ENCODE measurements around the gene NCAM1.

NCAM1 gene

DNA sequence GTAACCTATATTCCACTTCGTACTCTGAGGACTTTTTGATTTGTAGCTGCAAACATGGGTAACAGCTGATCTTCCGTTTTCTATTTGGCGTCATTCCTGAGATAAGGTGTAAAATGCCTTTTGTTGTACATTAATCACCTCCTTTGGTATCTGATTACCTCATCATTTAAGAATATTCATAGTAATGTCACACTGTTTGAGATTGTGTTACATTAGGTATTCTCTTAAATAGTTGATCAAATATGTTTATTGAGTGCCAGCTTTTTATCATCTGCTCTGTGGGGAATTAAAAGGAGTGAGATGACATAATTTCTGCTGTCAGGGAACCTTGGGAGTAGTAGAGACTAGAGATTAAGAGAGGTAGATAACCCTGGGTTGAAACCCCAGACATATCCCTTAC lies 5.9 kb downstream of the NCAM1 start:
- no peak overlapping the region for H2BK15ac ChIP-seq (ENCODE audit: low read depth, poor library complexity, severe bottlenecking)
- no peaks in the 10 kb centered on the region for H3K79me1 ChIP-seq (replicated peaks; ENCODE audit: low read length, poor library complexity, severe bottlenecking)
- H3K4me1 ChIP-seq (ENCODE audit: control insufficient read depth, insufficient read depth, low read depth, low read length): peaks cover 14% of the 10 kb centered on the region
- H3K36me3 ChIP-seq (ENCODE audit: control insufficient read depth in 1 of 2, insufficient read depth in 2 of 2, low read depth in 1 of 2, low read length in 2 of 2): no peaks in the 10 kb centered on the region
- H3K27ac ChIP-seq (ENCODE audit: low read length, poor library complexity, severe bottlenecking): no peak overlapping the region
- peaks cover 22 to 68% of the 10 kb centered on the region in 2 experiments for H3K27me3 ChIP-seq (ENCODE audit: control insufficient read depth in 1 of 2, insufficient read depth in 1 of 2, low read length in 2 of 2)
- H2BK12ac ChIP-seq (ENCODE audit: low read length in 2 of 2): no peak overlapping the region
- no peak overlapping the region for H3K4ac ChIP-seq (ENCODE audit: low read depth in 1 of 2, low read length in 2 of 2)
- H2AK5ac ChIP-seq (ENCODE audit: low read length, severe bottlenecking): no peak overlapping the region
- no peak for DNase-seq
- no peak overlapping the region for H4K91ac ChIP-seq (ENCODE audit: low read length)
- no peak overlapping the region for H4K8ac ChIP-seq (ENCODE audit: low read length)
- H3K4me2 ChIP-seq (ENCODE audit: low read length, poor library complexity, severe bottlenecking): no peak overlapping the region
- no peak overlapping the region for H3K23ac ChIP-seq (ENCODE audit: low read length in 2 of 2)
- no peak overlapping the region for H3K9ac ChIP-seq (ENCODE audit: low read length)
- H3K18ac ChIP-seq (ENCODE audit: low read depth in 1 of 2, low read length in 2 of 2): no peak overlapping the region
- H3K14ac ChIP-seq (ENCODE audit: low read length in 2 of 2): no peak overlapping the region
- H2AFZ ChIP-seq (ENCODE audit: low read depth, low read length): no peak overlapping the region
- no peak overlapping the region for H2BK5ac ChIP-seq (ENCODE audit: low read depth, low read length, poor library complexity, severe bottlenecking)
- no peak overlapping the region for H2BK120ac ChIP-seq (ENCODE audit: low read depth, low read length)
- WGBS: 60% methylated on average over 1 of the region's 3 CpGs
- H3K4me3 ChIP-seq (ENCODE audit: insufficient read depth in 1 of 2, low read depth in 1 of 2, low read length in 2 of 2): no peak overlapping the region
- H3K9me3 ChIP-seq (ENCODE audit: control insufficient read depth, low read length): no peaks in the 10 kb centered on the region

DNA sequence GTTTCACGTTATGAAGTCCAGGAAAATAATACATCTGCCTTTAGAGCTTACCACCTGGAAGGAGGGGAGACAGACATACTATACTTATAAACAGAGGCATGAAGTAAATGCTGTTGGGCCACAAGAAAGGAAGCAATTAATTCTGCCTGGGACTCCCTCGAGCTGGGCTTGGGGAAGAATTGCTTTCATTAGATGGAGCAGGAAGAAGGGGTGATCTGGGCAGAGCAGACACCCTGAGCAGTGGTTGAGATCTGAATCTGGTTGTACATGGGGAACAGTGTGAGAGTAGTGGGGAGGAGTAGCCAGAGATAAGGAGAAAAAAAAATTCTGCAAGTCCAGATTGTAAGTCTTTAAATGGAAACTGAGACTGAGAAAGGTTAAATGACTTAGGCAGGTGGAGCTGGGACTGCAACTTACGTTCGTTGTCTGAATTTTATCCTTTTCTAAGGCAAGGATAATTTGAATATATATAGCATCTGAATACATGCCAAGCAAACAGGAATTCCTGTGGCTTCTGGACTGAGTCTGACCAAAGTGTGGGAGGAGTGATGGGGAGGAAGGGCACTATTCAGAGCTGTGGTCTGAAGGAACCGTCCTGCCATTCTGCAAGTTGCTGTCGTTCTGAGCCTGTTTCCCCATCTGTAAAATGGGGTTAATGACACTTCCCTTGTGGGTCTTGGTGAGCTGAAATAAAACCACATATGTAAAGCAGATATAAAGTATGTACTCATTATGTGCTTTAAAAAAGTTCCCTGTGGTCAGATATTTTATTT lies 7.9 kb downstream of the NCAM1 start:
- Histone ChIP-seq H3K18ac (ENCODE audit: low read depth in 1 of 2, low read length in 2 of 2) (no peak overlapping the region), H2BK12ac (ENCODE audit: low read length in 2 of 2) (no peak overlapping the region), H4K91ac (ENCODE audit: low read length) (no peak overlapping the region), H2AFZ (ENCODE audit: low read depth, low read length) (no peak overlapping the region), H3K4me2 (ENCODE audit: low read length, poor library complexity, severe bottlenecking) (no peak overlapping the region), H2AK5ac (ENCODE audit: low read length, severe bottlenecking) (no peak overlapping the region), H3K27ac (ENCODE audit: low read length, poor library complexity, severe bottlenecking) (no peak overlapping the region), H2BK120ac (ENCODE audit: low read depth, low read length) (no peak overlapping the region), H2BK5ac (ENCODE audit: low read depth, low read length, poor library complexity, severe bottlenecking) (no peak overlapping the region), H3K27me3 (ENCODE audit: control insufficient read depth in 1 of 2, insufficient read depth in 1 of 2, low read length in 2 of 2) (peaks cover 5 to 52% of the 10 kb centered on the region in 2 experiments), H2BK15ac (ENCODE audit: low read depth, poor library complexity, severe bottlenecking) (no peak overlapping the region), H3K14ac (ENCODE audit: low read length in 2 of 2) (no peak overlapping the region), H3K79me1 (replicated peaks; ENCODE audit: low read length, poor library complexity, severe bottlenecking) (no peaks in the 10 kb centered on the region), H3K4me3 (ENCODE audit: insufficient read depth in 1 of 2, low read depth in 1 of 2, low read length in 2 of 2) (no peak overlapping the region), H3K9ac (ENCODE audit: low read length) (no peak overlapping the region), H4K8ac (ENCODE audit: low read length) (no peak overlapping the region), H3K36me3 (ENCODE audit: control insufficient read depth in 1 of 2, insufficient read depth in 2 of 2, low read depth in 1 of 2, low read length in 2 of 2) (no peaks in the 10 kb centered on the region), H3K23ac (ENCODE audit: low read length in 2 of 2) (no peak overlapping the region), H3K4ac (ENCODE audit: low read depth in 1 of 2, low read length in 2 of 2) (peak overlapping the region in 1 of 2 experiments; percentile 2), H3K9me3 (ENCODE audit: control insufficient read depth, low read length) (no peaks in the 10 kb centered on the region), H3K4me1 (ENCODE audit: control insufficient read depth, insufficient read depth, low read depth, low read length) (no peaks in the 10 kb centered on the region)
- 44% methylated on average over 3 of the region's 6 CpGs for WGBS
- DNase-seq: peak; percentile 47

DNA sequence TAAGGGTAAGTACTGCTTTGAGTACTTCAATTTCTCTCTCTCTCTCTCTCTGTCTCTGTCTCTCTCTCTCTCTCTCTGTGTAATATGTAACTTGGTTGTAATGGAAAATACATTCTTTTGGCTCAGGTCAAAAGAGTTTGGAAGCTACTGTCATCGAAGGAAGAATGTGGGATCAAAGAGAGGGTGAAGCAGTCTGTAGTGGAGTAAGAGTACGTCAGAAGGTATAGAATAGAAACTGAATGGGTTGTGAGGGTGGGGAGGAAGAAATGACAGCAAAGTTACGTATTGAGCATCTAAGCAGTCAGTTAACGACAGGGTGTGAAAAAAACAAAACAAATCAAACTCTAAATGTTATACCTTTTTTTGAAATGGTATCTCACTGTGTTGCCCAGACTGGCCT lies 10.0 kb downstream of the NCAM1 start:
- Histone ChIP-seq H3K4me3 (ENCODE audit: insufficient read depth in 1 of 2, low read depth in 1 of 2, low read length in 2 of 2) (no peak overlapping the region), H2BK120ac (ENCODE audit: low read depth, low read length) (no peak overlapping the region), H3K9me3 (ENCODE audit: control insufficient read depth, low read length) (no peaks in the 10 kb centered on the region), H3K9ac (ENCODE audit: low read length) (no peak overlapping the region), H2BK12ac (ENCODE audit: low read length in 2 of 2) (no peak overlapping the region), H4K91ac (ENCODE audit: low read length) (no peak overlapping the region), H2BK5ac (ENCODE audit: low read depth, low read length, poor library complexity, severe bottlenecking) (no peak overlapping the region), H4K8ac (ENCODE audit: low read length) (no peak overlapping the region), H2AFZ (ENCODE audit: low read depth, low read length) (no peak overlapping the region), H3K4ac (ENCODE audit: low read depth in 1 of 2, low read length in 2 of 2) (no peak overlapping the region), H3K79me1 (replicated peaks; ENCODE audit: low read length, poor library complexity, severe bottlenecking) (no peaks in the 10 kb centered on the region), H2AK5ac (ENCODE audit: low read length, severe bottlenecking) (no peak overlapping the region), H3K14ac (ENCODE audit: low read length in 2 of 2) (no peak overlapping the region), H3K23ac (ENCODE audit: low read length in 2 of 2) (no peak overlapping the region), H3K36me3 (ENCODE audit: control insufficient read depth in 1 of 2, insufficient read depth in 2 of 2, low read depth in 1 of 2, low read length in 2 of 2) (no peaks in the 10 kb centered on the region), H2BK15ac (ENCODE audit: low read depth, poor library complexity, severe bottlenecking) (no peak overlapping the region), H3K4me1 (ENCODE audit: control insufficient read depth, insufficient read depth, low read depth, low read length) (no peaks in the 10 kb centered on the region), H3K27me3 (ENCODE audit: control insufficient read depth in 1 of 2, insufficient read depth in 1 of 2, low read length in 2 of 2) (peaks cover 0 to 46% of the 10 kb centered on the region in 2 experiments), H3K18ac (ENCODE audit: low read depth in 1 of 2, low read length in 2 of 2) (no peak overlapping the region), H3K27ac (ENCODE audit: low read length, poor library complexity, severe bottlenecking) (no peak overlapping the region), H3K4me2 (ENCODE audit: low read length, poor library complexity, severe bottlenecking) (no peak overlapping the region)
- 89% methylated on average over 3 of the region's 4 CpGs for WGBS
- no peak for DNase-seq

DNA sequence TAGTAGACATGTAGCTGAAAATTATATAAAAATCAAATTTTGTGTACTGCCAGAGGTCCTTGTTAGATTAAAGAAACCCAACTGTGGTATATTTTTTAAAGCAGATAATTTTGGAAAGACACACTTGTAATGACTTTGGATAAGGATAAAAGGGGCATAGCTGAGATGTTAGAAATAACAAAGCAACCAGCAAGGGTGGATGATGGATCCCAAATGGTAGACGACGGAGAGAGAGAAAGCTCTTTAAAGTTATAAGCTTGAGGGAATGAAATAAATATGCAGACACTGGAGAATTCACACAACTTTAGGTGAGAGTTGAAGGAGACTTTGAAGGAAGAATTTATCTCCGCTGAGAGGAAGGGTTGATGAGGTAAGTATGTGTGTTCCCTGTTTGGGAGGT lies 10.6 kb downstream of the NCAM1 start:
- Histone ChIP-seq H3K27ac (ENCODE audit: low read length, poor library complexity, severe bottlenecking) (no peak overlapping the region), H2BK120ac (ENCODE audit: low read depth, low read length) (no peak overlapping the region), H2BK12ac (ENCODE audit: low read length in 2 of 2) (no peak overlapping the region), H3K9me3 (ENCODE audit: control insufficient read depth, low read length) (no peaks in the 10 kb centered on the region), H3K4me3 (ENCODE audit: insufficient read depth in 1 of 2, low read depth in 1 of 2, low read length in 2 of 2) (no peak overlapping the region), H3K9ac (ENCODE audit: low read length) (no peak overlapping the region), H2AFZ (ENCODE audit: low read depth, low read length) (no peak overlapping the region), H3K14ac (ENCODE audit: low read length in 2 of 2) (no peak overlapping the region), H2BK15ac (ENCODE audit: low read depth, poor library complexity, severe bottlenecking) (no peak overlapping the region), H3K27me3 (ENCODE audit: control insufficient read depth in 1 of 2, insufficient read depth in 1 of 2, low read length in 2 of 2) (peaks cover 0 to 41% of the 10 kb centered on the region in 2 experiments), H4K91ac (ENCODE audit: low read length) (no peak overlapping the region), H2BK5ac (ENCODE audit: low read depth, low read length, poor library complexity, severe bottlenecking) (no peak overlapping the region), H3K79me1 (replicated peaks; ENCODE audit: low read length, poor library complexity, severe bottlenecking) (no peaks in the 10 kb centered on the region), H3K18ac (ENCODE audit: low read depth in 1 of 2, low read length in 2 of 2) (no peak overlapping the region), H3K4me1 (ENCODE audit: control insufficient read depth, insufficient read depth, low read depth, low read length) (no peaks in the 10 kb centered on the region), H3K36me3 (ENCODE audit: control insufficient read depth in 1 of 2, insufficient read depth in 2 of 2, low read depth in 1 of 2, low read length in 2 of 2) (no peaks in the 10 kb centered on the region), H3K4me2 (ENCODE audit: low read length, poor library complexity, severe bottlenecking) (no peak overlapping the region), H3K4ac (ENCODE audit: low read depth in 1 of 2, low read length in 2 of 2) (no peak overlapping the region), H3K23ac (ENCODE audit: low read length in 2 of 2) (no peak overlapping the region), H4K8ac (ENCODE audit: low read length) (no peak overlapping the region), H2AK5ac (ENCODE audit: low read length, severe bottlenecking) (no peak overlapping the region)
- no peak for DNase-seq
- WGBS: 97% methylated on average over 3 of the region's 3 CpGs

Measured in mesenchymal stem cell (in vitro differentiated cells and primary cell).